Hematopoietic multipotent progenitor cell treated with erythropoietin and hydrocortisone succinate and interleukin-3 and kit ligand, for 15 days (in vitro differentiated cells): Measurements from ENCODE around the gene ERGIC1.

Source experiments
- DNase-seq: peaks from one replicate; pipeline ENCODE4 v3.0.0-alpha.2; 2015; ENCODE audit warnings: low spot score

Gene ERGIC1

DNA sequence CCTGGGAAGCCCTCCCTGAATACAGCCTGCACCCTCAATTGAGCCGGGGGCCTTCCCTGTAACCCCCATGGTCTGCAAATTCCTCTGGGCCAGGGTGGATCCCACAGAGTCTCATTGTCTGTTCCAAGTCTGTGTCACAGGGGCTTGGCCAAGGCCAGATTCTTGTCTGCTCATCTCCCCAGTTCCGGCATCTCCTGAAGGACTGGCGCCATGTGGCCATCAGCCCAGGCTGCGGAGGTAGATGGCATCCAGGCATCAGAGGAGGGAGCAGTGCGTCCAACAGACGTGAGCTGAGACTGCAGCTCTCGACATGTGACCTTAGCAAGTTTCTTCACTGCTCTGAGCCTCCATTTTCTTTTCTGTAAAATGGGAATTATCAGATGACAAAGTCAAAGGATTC lies 87.9 kb downstream of the ERGIC1 start:
- no peak for DNase-seq

DNA sequence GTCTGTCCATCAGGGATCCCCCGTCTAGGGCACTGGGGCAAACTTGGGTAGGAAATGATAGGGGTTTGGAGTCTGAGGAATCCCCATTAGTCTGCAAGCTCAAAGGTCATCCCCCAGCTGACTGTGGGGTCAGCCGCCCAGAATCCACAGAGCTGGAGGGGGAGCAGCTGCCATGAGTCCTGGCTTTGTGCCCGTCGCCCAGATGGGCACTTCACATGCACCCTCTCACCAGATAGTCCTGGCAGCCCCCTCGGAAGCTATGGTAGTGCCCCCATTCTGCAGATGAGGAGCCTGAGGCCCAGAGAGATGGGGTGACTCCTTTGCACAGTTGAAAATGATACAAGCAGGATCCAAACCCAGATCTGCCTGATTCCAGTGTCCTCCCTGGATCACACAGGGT lies 89.5 kb downstream of the ERGIC1 start:
- DNase-seq: no peak

- DNase-seq: no peak
These were observed 91.4 kb downstream of the ERGIC1 start for GRCh38 chr5:172925336-172925948.

DNA sequence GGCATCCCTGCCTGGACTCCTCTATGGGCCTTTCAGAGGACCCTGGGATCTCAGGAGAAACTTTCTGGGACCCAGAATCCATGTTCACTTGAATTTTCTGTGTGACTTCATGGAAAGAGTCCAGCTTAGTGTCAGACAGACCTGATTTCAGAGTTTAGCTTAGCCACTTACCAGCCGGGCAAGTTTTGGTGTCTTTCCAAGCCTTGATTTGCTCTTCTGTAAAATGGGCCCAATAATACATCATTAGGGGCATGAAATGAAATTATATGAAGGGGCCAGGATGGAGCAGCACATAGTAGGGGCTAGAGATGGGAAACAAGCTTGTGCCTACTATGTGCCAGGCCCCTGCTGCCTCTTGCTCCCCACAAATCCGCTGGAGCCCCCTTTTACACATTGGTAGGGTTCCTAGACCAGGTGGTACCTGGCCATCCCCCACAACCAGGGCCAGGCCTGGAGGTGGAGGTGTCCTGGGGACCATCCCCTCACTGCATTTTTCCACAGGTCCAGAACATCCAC lies 92.0 kb downstream of the ERGIC1 start:
- no peak for DNase-seq

DNA sequence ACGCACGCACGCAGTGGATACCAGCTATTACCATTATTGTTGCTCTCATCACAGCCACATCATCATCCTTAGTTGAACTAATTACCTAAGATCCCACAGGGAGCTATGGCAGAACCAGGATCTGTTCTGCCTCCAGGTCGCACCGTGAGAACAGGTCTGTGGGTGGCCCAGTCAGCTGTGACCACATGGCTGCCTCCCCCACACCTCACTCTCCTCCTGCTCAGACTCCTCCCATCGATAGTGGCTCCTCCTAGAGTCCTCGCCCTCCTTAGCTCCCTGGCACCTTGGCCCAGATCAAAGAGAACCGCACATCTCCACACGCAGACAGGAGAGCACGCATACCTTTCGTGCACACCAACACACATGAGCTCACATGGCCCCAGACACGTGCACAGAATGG lies 92.7 kb downstream of the ERGIC1 start:
- no peak for DNase-seq

- DNase-seq: no peak
These were observed 95.4 kb downstream of the ERGIC1 start for GRCh38 chr5:172929371-172929838.

GRCh38 chr5:172931001-172931536 lies 97.0 kb downstream of the ERGIC1 start:
- no peak for DNase-seq

- peak; percentile 77 for DNase-seq
These were observed 98.4 kb downstream of the ERGIC1 start for GRCh38 chr5:172932313-172933017.

GRCh38 chr5:172933238-172933637 lies 99.2 kb downstream of the ERGIC1 start:
- DNase-seq: no peak

GRCh38 chr5:172935096-172935495 lies 101.0 kb downstream of the ERGIC1 start:
- no peak for DNase-seq

GRCh38 chr5:172936401-172936800 lies 102.3 kb downstream of the ERGIC1 start:
- no peak for DNase-seq

GRCh38 chr5:172939071-172939470 lies 105.0 kb downstream of the ERGIC1 start:
- peak; percentile 17 for DNase-seq

DNA sequence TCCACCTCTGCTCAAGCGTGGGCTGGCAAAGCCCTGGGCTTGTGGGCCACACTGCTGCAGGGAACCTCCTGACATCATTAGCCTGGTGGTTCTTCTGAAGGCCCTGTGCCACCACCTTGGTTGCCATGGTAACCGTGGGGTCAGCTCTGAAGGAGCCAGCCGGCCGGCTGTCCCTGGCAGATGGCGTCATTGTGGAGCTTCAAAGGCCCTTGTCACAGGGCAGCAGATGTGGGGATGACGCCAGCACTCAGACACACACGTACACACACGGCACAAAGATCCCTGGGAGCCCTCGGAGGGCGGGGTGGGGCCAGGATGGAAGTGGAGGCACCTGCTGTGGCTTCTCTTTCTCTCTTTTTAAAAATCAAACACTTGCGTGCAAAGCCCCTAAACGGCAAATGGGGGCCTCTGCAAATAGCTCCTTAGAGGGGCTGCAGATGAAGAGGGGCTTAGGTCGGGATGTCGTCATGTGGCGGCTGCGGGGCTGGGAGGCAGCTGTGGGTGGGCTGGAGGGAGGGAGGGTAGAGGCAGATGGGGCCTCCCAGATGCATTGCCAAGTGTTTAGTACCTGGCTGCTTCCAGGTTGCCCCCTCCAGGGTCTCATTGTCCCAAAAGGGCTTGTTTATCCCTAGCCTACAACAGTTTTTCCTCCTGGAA lies 105.7 kb downstream of the ERGIC1 start:
- no peak for DNase-seq

DNA sequence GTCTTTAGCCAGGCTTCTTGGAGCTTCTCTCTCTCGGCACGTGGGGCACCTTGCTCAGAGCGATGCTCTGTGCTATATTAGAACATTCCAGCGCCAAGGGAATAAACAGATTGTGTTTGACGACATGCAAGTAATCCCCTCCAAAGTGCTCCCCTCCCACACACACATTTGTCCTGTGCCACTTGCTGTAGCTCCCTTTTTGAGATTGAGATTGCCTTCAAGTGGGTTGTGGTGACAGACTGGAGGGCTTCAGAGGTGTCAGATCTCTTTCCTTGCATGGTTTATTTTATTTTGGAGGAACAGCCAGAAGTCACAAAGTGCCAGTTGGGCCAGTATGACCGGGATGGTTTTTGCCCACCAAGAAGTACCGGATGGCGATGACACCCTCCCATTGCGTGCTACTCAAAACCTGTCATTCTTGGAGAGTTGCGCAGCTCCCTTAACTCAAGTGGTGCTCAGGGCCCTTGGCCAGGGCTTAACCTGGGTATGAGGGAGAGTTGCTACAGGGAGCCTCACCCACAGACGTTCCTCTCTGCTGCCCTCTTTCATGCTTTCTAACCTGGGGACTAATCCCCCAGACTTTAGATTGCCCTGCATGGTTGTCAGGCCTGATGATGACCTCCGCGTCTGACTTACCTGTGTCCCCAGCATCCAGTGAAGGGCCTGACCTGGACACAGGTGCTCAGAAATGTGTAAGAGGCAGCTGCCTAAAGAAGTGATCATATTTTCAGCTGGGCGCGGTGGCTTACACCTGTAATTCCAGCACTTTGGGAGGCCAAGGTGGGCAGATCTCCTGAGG lies 106.4 kb downstream of the ERGIC1 start:
- DNase-seq: no peak

GRCh38 chr5:172941067-172941516 lies 107.0 kb downstream of the ERGIC1 start:
- peak; percentile 53 for DNase-seq

DNA sequence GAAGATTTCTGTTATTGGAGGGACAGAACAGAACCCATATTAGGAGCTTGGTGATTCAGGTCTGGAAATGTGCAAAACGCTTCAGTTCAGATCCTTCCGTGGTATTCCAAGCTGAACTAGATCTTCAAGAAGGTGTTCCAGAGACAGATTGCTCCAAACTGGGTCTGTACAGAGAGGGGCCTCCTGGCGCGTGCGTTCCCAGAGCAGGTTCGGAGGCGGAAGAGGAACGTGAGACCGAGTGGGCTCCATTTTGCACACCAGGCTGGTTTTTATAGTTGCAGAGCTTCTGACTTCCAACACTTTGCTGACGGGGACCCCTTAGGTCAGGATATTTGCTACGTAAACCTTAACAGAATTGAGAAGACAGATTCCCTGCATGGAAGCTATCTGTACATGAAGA lies 108.5 kb downstream of the ERGIC1 start:
- no peak for DNase-seq

DNA sequence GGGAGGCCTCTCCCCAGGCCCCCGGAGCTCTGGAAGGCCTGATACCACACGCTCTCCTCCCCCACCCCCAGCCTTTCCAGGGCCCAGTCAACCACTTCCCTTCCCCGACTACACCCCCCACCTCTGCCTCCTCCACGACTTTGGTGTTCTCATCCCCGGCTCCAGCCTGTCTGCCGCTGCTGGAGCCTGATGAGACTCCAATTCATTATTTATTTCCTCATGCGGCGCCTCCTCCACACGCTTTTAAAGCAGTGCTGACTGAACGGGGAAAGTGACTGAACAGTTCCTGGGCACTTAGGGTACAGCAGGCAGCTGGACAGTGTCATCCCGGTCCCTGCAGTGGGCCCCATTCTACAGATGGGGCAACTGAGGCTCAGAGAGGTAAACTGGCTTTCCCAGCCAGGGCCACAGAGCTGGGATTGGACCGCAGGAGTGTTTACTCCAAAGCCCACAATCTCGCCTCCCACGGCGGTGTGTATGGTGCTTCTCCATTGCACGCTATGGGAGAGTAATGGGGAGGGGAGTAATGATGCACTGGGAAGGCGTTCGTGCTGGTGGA lies 109.3 kb downstream of the ERGIC1 start:
- no peak for DNase-seq

DNA sequence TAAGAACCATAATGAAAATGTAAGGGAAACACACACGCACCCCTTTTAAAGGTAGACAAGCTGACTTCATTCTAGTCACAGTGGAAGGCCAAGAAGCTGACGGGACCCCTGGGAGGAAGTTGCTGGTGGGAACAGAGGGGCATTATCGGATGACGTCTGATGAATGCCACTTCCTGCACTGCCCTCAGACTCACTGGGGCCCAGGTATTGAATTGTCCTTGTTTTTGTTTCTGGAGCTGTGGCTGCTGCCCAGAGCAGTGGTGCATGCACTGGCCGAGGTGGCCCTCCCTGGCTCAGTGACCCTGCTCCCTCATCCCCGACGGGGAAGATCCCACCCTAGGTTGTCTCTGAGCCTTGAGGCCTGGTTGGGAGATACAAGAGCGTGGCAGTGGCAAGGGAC lies 109.9 kb downstream of the ERGIC1 start:
- DNase-seq: no peak

DNA sequence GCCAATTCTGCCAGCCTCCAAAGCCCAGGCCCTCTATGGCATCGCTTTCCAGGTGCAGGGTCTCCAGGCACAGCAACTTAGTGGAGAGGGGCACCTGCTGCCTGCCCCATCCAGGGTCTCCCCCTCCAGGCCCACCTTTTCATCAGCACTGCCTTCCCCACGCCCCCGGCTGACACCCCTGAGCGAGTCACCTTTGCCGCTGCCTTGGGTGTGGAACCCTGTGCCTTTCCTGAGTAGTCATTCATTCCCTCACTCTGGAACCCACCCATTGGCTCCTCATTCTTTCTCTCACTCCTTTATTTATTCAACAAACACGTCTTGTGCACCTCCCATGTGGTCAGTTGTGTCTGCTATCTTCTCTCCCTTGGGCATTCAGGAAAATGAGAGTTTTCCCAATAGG lies 110.7 kb downstream of the ERGIC1 start:
- DNase-seq: no peak

GRCh38 chr5:172945151-172945550 lies 111.1 kb downstream of the ERGIC1 start:
- DNase-seq: no peak

- DNase-seq: no peak
These were observed 112.1 kb downstream of the ERGIC1 start for GRCh38 chr5:172946146-172946545.

GRCh38 chr5:172949426-172949825 lies 115.4 kb downstream of the ERGIC1 start:
- DNase-seq: no peak
